HG03108 (cell line): ENCODE measurements around the gene GRIK4.
"Not testable (repeated sequence)": the region's sequence is repeated elsewhere in the genome, so short reads cannot be mapped to it uniquely, and the experiment has no call there.

Experiments
- ATAC-seq: cut with Tn5 transposase; IDR thresholded peaks from one replicate; pipeline ENCODE4 v1.9.1; 2021; ENCODE audit warnings: moderate library complexity; ENCODE audit not compliant: unreplicated experiment

Gene GRIK4

GRCh38 chr11:120769906-120770305 lies 258.4 kb downstream of the GRIK4 start:
- ATAC-seq, result no peak

- no peak for ATAC-seq
Observed at GRCh38 chr11:120771551-120772060, 260.1 kb downstream of the GRIK4 start.

- peak; percentile 80 for ATAC-seq
Observed at GRCh38 chr11:120773501-120774031, 262.0 kb downstream of the GRIK4 start.

GRCh38 chr11:120774591-120775386 lies 263.2 kb downstream of the GRIK4 start:
- ATAC-seq, result no peak

GRCh38 chr11:120775986-120776951 lies 264.7 kb downstream of the GRIK4 start:
- no peak for ATAC-seq

- ATAC-seq, result no peak
Observed at GRCh38 chr11:120778685-120779490, 267.3 kb downstream of the GRIK4 start.

GRCh38 chr11:120780239-120780638 lies 268.7 kb downstream of the GRIK4 start:
- no peak for ATAC-seq

- ATAC-seq, result no peak
Observed at GRCh38 chr11:120781486-120782120, 270.1 kb downstream of the GRIK4 start.

GRCh38 chr11:120784566-120785251 lies 273.2 kb downstream of the GRIK4 start:
- no peak for ATAC-seq

- ATAC-seq, result no peak
Observed at GRCh38 chr11:120785576-120785975, 274.0 kb downstream of the GRIK4 start.

- no peak for ATAC-seq
Observed at GRCh38 chr11:120786206-120786735, 274.7 kb downstream of the GRIK4 start.

GRCh38 chr11:120787224-120787623 lies 275.7 kb downstream of the GRIK4 start:
- not testable (repeated sequence) for ATAC-seq

- ATAC-seq, result no peak
Observed at GRCh38 chr11:120789391-120789790, 277.8 kb downstream of the GRIK4 start.

- no peak for ATAC-seq
Observed at GRCh38 chr11:120792306-120792705, 280.8 kb downstream of the GRIK4 start.

GRCh38 chr11:120793150-120793549 lies 281.6 kb downstream of the GRIK4 start:
- no peak for ATAC-seq

- ATAC-seq, result no peak
Observed at GRCh38 chr11:120793806-120794479, 282.4 kb downstream of the GRIK4 start.

- ATAC-seq, result no peak
Observed at GRCh38 chr11:120794748-120795147, 283.2 kb downstream of the GRIK4 start.

GRCh38 chr11:120795185-120795584 lies 283.6 kb downstream of the GRIK4 start:
- no peak for ATAC-seq

- ATAC-seq, result no peak
Observed at GRCh38 chr11:120797143-120797542, 285.6 kb downstream of the GRIK4 start.
